ENCODE measurements around the gene LIM2. TPM values are rescaled to one million over a fixed set of nuclear protein-coding genes. Genes with fewer than 3 reads are reported as not detected.

LIM2 gene
- total and polyA plus RNA-seq, 2 of the 4 experiments (the other 2 are of a cell fraction): not detected

DNA sequence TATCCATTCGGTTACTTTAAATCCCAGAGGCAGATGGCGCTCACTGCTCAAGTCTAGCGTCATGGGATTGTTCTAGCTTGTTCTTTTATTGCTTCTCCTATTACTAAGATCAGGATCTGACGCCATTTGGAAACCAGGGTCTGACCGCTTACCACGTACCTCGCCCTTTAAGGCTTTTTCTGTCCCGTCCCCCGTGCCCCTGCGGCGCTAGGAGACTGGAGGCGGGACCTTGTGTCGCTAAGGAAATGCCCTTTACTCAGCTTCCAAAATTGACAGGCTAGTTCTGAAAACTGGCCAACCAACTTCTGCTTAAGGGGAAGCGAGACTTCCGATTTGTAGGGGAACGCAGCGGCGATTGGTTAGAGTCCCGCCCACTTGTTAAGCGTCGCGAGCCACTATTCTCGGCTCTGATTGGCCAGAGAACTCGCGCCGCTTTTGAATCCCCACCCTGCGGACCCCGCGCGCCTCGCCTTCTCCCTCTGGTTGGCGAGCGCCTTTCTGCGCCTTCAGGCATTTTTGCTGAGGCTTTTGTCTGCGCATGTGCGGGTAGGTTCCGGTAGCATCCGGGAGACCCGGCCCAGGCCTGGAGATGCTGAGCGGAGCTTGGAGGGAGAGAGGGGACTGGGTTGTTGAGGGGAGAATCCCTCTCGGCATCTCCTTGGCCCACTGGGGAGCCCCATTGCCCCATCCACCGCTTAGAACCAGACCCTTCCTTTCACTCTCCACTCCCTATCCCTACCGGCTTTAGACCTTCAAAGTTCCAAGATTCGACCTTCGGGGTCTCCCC lies 6.5 kb upstream of the LIM2 start:
- Histone ChIP-seq H2BK120ac (ENCODE audit: low read depth, low read length) (peak overlapping the region; percentile 68; the same call in 1 of the 2 replicates), H3K4ac (ENCODE audit: low read depth, low read length) (peak overlapping the region; percentile 93), H3K14ac (replicated peaks; ENCODE audit: low read depth, low read length) (peak overlapping the region; percentile 99), H4K5ac (ENCODE audit: low read depth, low read length) (peak overlapping the region; percentile 97), H3K27ac (ENCODE audit: insufficient read depth, low read length) (peak overlapping the region; percentile 71), H4K8ac (ENCODE audit: low read depth in 2 of 2, low read length in 2 of 2) (peak overlapping the region; percentile 91 to 99), H2BK5ac (ENCODE audit: low read depth, low read length, poor library complexity, severe bottlenecking) (peak overlapping the region; percentile 83), H3K23ac (ENCODE audit: low read depth, low read length) (peak overlapping the region; percentile 73), H2AK5ac (ENCODE audit: low read depth, low read length) (no peak overlapping the region), H3K9me3 (ENCODE audit: control insufficient read depth, insufficient read depth, low read length) (no peaks in the 10 kb centered on the region), H3K36me3 (ENCODE audit: control insufficient read depth, insufficient read depth, low read length) (no peaks in the 10 kb centered on the region), H2BK20ac (ENCODE audit: low read depth, low read length) (peak overlapping the region; percentile 74), H3K9me1 (ENCODE audit: insufficient read depth, low read length) (no peaks in the 10 kb centered on the region; the same call in 1 of the 2 replicates), H3K79me1 (ENCODE audit: low read depth in 1 of 2, low read length in 2 of 2) (0 out of 4 replicates have a peak, but pooled peaks cover 0 to 6% of the 10 kb centered on the region in 2 experiments), H2BK15ac (ENCODE audit: low read depth, low read length) (peak overlapping the region; percentile 90; the same call in 2 of the 3 replicates), H2AK9ac (replicated peaks; ENCODE audit: low read depth, low read length, poor library complexity) (no peak overlapping the region), H3K4me1 (ENCODE audit: control insufficient read depth, insufficient read depth, low read length) (no peaks in the 10 kb centered on the region), H3K9ac (ENCODE audit: low read depth, low read length) (peak overlapping the region; percentile 86), H3K56ac (ENCODE audit: extremely low read depth, insufficient read depth, low read length) (peak overlapping the region; percentile 82), H3K4me3 (ENCODE audit: insufficient read depth, low read depth, low read length) (peak overlapping the region; percentile 56), H4K20me1 (ENCODE audit: insufficient read depth, low read length) (no peaks in the 10 kb centered on the region), H3K18ac (ENCODE audit: low read depth, low read length) (peak overlapping the region; percentile 67), H4K91ac (ENCODE audit: insufficient read depth, low read depth, low read length) (peak overlapping the region; percentile 92), H2AFZ (replicated peaks; ENCODE audit: low read length, poor library complexity) (peak overlapping the region; percentile 92), H3K27me3 (ENCODE audit: control insufficient read depth, insufficient read depth, low read length) (no peaks in the 10 kb centered on the region), H3K4me2 (ENCODE audit: low read depth, low read length) (peak overlapping the region; percentile 94)
- DNase-seq (peak; percentile 99), ATAC-seq (ENCODE audit: low read depth) (peak; percentile 98)
- WGBS, 2 experiments (ENCODE audit: extremely low coverage in 2 of 2, insufficient read length in 1 of 2): 4% methylated on average over 23 of the region's 45 CpGs; no CpG with 5 or more reads in 1 of the 2 experiments
- no TSS peak for BruUV-seq (replicated peaks)
- ChIA-PET CTCF (interaction anchor here (0.6 to 0.7 kb wide), 3 partner anchors 142 to 1779 kb away, joined by 3 read pairs; no protein-coding TSS in a partner anchor), POLR2A (ENCODE audit: unreplicated experiment) (no interaction called here)
- dilution Hi-C loops (cut with HindIII; ENCODE audit: low sequenced_read_pairs, unreplicated experiment) (no loop called here), intact Hi-C loops (cut with micrococcal nuclease) (loop anchor here (1.0 to 2.0 kb wide), 2 partner anchors 27 to 55 kb away; no protein-coding TSS in a partner anchor), in situ Hi-C loops (cut with MboI; ENCODE audit: low sequenced_read_pairs) (no loop called here)
- TF ChIP-seq CTCF (conservative IDR thresholded peaks at IDR 0.05; ENCODE audit: low read depth, low read length): no peak
- no peak for TF ChIP-seq MXI1 (IDR thresholded peaks at IDR 0.05; ENCODE audit: borderline replicate concordance, low read depth, low read length)
- no peak for TF ChIP-seq ELK1 (IDR thresholded peaks at IDR 0.05; ENCODE audit: borderline replicate concordance, low read depth, low read length)
- 0 out of 2 replicates have a peak, but pooled peaks have one; percentile 46 for TF ChIP-seq POLR2A (IDR thresholded peaks at IDR 0.05; ENCODE audit: low read depth, low read length)
- TF ChIP-seq CEBPB (IDR thresholded peaks at IDR 0.05; ENCODE audit: low read depth, low read length): no peak
- no peak for TF ChIP-seq RFX5 (IDR thresholded peaks at IDR 0.05; ENCODE audit: low read depth, low read length)
- 0 out of 2 replicates have a peak, but pooled peaks have one; percentile 20 for TF ChIP-seq MAZ (IDR thresholded peaks at IDR 0.05; ENCODE audit: borderline replicate concordance, low read depth, low read length)
- no peak for TF ChIP-seq CHD1 (IDR thresholded peaks at IDR 0.05; ENCODE audit: low read depth, low read length)
- TF ChIP-seq RCOR1 (IDR thresholded peaks at IDR 0.05; ENCODE audit: insufficient replicate concordance, low read length): no peak
- TF ChIP-seq BHLHE40 (IDR thresholded peaks at IDR 0.05; ENCODE audit: low read depth, low read length): peak; percentile 4; the same call in 1 of the 2 replicates
- TF ChIP-seq NFE2L2 (IDR thresholded peaks at IDR 0.05; ENCODE audit: low read depth, low read length): no peak
- no peak for TF ChIP-seq MAFK (IDR thresholded peaks at IDR 0.05; ENCODE audit: low read depth, low read length)
- TF ChIP-seq, protein P1, sequence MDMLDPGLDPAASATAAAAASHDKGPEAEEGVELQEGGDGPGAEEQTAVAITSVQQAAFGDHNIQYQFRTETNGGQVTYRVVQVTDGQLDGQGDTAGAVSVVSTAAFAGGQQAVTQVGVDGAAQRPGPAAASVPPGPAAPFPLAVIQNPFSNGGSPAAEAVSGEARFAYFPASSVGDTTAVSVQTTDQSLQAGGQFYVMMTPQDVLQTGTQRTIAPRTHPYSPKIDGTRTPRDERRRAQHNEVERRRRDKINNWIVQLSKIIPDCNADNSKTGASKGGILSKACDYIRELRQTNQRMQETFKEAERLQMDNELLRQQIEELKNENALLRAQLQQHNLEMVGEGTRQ (IDR thresholded peaks at IDR 0.05; ENCODE audit: low read depth, low read length): peak; percentile 30

All from IMR-90 (cell line).